ENCODE measurements around the gene ALB. TPM values are rescaled to one million over a fixed set of nuclear protein-coding genes. Genes with fewer than 3 reads are reported as not detected.

Gene ALB
- total and polyA plus RNA-seq, 2 donors (not counting 1 experiment from before 2014, with no cell fraction given): 0.24 TPM; not detected in 1

- Mint-ChIP-seq H3K9me3 (ENCODE audit: insufficient read depth) (no peaks in the 10 kb centered on the region), H3K4me3 (no peak overlapping the region), H3K27ac (no peak overlapping the region), H3K4me1 (no peaks in the 10 kb centered on the region), H3K27me3 (no peaks in the 10 kb centered on the region)
- H3K9me3 ChIP-seq (ENCODE audit: control extremely low read depth in 1 of 3, control insufficient read depth in 2 of 3, insufficient read depth in 1 of 3, low read length in 2 of 3): no peaks in the 10 kb centered on the region
- ATAC-seq (ENCODE audit: low read depth): no peak
- no peak overlapping the region for H2AFZ ChIP-seq (ENCODE audit: insufficient read depth, low read depth, low read length, poor library complexity, severe bottlenecking)
- no peaks in the 10 kb centered on the region for H3K79me2 ChIP-seq (ENCODE audit: control insufficient read depth, insufficient read depth, low read length)
- DNase-seq: no peak
- TF ChIP-seq EZH2 (IDR thresholded peaks at IDR 0.05; ENCODE audit: borderline replicate concordance, insufficient read depth, low read depth, low read length, poor library complexity, severe bottlenecking) (no peak), CTCF (IDR thresholded peaks at IDR 0.05) (no peak)
- H3K4me1 ChIP-seq (ENCODE audit: control insufficient read depth in 2 of 2, insufficient read depth in 2 of 2, low read length in 2 of 2): no peaks in the 10 kb centered on the region
- H3K36me3 ChIP-seq (replicated peaks in 1 of 2; ENCODE audit: control extremely low read depth in 1 of 2, control insufficient read depth in 1 of 2, extremely low read depth in 1 of 2, insufficient read depth in 2 of 2, low read length in 1 of 2): no peaks in the 10 kb centered on the region
- H4K20me1 ChIP-seq (ENCODE audit: control insufficient read depth, insufficient read depth, low read length, poor library complexity, severe bottlenecking): no peaks in the 10 kb centered on the region
- ChIA-PET CTCF (no interaction called here), POLR2A (no interaction called here)
- no peak overlapping the region for H3K4me2 ChIP-seq (replicated peaks; ENCODE audit: low read depth, low read length, poor library complexity, severe bottlenecking)
- no peak overlapping the region for H3K4me3 ChIP-seq (ENCODE audit: control extremely low read depth in 1 of 5, extremely low read depth in 1 of 5, insufficient read depth in 1 of 5, low read depth in 2 of 5, low read length in 4 of 5)
- no peak overlapping the region for H3K9ac ChIP-seq (ENCODE audit: low read length)
- no peak overlapping the region for H3K27ac ChIP-seq (ENCODE audit: low read length in 2 of 2)
- intact Hi-C loops (cut with micrococcal nuclease): no loop called here
- WGBS (ENCODE audit: insufficient coverage): 100% methylated on average over 1 of the region's 2 CpGs
- H3K27me3 ChIP-seq (replicated peaks in 1 of 4; ENCODE audit: control extremely low read depth in 1 of 4, control insufficient read depth in 3 of 4, insufficient read depth in 4 of 4, low read length in 3 of 4): no peaks in the 10 kb centered on the region
Measured at GRCh38 chr4:73414936-73415271, 10.8 kb downstream of the ALB start.

GRCh38 chr4:73415807-73416238, 11.7 kb downstream of the ALB start:
- POLR2A ChIA-PET: no interaction called here
- Mint-ChIP-seq H3K9me3 (ENCODE audit: insufficient read depth) (no peaks in the 10 kb centered on the region), H3K27ac (no peak overlapping the region)

More at GRCh38 chr4:73415807-73416238, 11.7 kb downstream of the ALB start:
- no CpG with 5 or more reads among the region's 2 CpGs for WGBS (ENCODE audit: insufficient coverage)
- Histone ChIP-seq H3K79me2 (ENCODE audit: control insufficient read depth, insufficient read depth, low read length) (no peaks in the 10 kb centered on the region), H4K20me1 (ENCODE audit: control insufficient read depth, insufficient read depth, low read length, poor library complexity, severe bottlenecking) (no peaks in the 10 kb centered on the region), H3K36me3 (replicated peaks in 1 of 2; ENCODE audit: control extremely low read depth in 1 of 2, control insufficient read depth in 1 of 2, extremely low read depth in 1 of 2, insufficient read depth in 2 of 2, low read length in 1 of 2) (no peaks in the 10 kb centered on the region), H3K9ac (ENCODE audit: low read length) (no peak overlapping the region), H3K27me3 (replicated peaks in 1 of 4; ENCODE audit: control extremely low read depth in 1 of 4, control insufficient read depth in 3 of 4, insufficient read depth in 4 of 4, low read length in 3 of 4) (peaks cover 0 to 3% (median 0%) of the 10 kb centered on the region in 4 experiments), H3K4me3 (ENCODE audit: control extremely low read depth in 1 of 5, extremely low read depth in 1 of 5, insufficient read depth in 1 of 5, low read depth in 2 of 5, low read length in 4 of 5) (no peak overlapping the region), H3K4me1 (ENCODE audit: control insufficient read depth in 2 of 2, insufficient read depth in 2 of 2, low read length in 2 of 2) (no peaks in the 10 kb centered on the region), H3K4me2 (replicated peaks; ENCODE audit: low read depth, low read length, poor library complexity, severe bottlenecking) (no peak overlapping the region), H2AFZ (ENCODE audit: insufficient read depth, low read depth, low read length, poor library complexity, severe bottlenecking) (no peak overlapping the region), H3K9me3 (ENCODE audit: control extremely low read depth in 1 of 3, control insufficient read depth in 2 of 3, insufficient read depth in 1 of 3, low read length in 2 of 3) (no peaks in the 10 kb centered on the region), H3K27ac (ENCODE audit: low read length in 2 of 2) (no peak overlapping the region)
- TF ChIP-seq EZH2 (IDR thresholded peaks at IDR 0.05; ENCODE audit: borderline replicate concordance, insufficient read depth, low read depth, low read length, poor library complexity, severe bottlenecking): no peak
- TF ChIP-seq CTCF (IDR thresholded peaks at IDR 0.05): no peak
- CTCF ChIA-PET: no interaction called here
- no peak overlapping the region for H3K4me3 Mint-ChIP-seq
- intact Hi-C loops (cut with micrococcal nuclease): no loop called here
- no peak for ATAC-seq (ENCODE audit: low read depth)
- H3K27me3 Mint-ChIP-seq: no peaks in the 10 kb centered on the region
- no peaks in the 10 kb centered on the region for H3K4me1 Mint-ChIP-seq
- no peak for DNase-seq
